ENCODE results near the gene WNK2.

DNA sequence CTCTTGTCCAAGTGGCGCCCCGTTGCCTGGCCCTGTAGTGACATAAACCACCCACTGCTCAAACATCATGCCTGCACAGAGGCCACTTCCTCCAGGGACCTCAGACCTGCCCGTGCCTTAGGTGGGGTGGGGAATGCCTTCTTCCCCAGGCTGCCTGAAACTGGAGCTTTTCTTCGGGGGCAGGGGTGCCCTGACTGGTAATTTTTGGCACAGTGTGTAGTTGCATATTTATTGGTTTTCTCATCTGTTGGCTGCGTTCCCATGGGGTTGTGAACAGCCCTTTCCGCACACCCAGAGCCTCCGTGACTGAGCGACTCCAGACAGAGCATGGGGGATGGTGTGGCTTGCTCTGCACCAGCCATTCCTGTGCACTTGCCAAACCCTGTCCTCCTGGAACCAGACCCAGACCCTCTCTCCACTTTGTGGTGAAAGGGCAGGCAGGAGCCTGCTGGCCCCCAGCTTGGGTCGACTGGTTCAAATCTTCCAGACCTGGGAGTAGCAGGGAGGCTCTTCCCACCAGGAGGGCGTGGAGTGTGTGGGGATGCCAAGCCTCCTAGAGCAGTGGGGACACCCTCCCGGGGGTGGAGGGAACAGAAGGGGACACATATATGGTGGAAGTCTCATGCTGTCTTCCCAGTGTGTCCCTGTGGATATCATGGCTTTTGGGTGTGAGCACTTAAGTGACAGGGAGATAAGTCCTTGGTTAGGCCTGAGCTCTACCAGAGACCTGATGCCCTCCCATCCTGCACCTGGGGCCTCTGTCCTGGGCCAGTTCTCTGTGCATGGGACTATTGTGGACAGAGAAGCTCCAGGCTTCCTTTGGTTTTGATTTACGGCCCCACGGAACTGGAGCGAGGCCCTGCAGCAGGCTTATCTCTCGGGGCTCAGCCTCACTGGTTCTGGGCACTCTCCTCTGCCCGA is 39.6 kb downstream of the WNK2 start:
- no peak for TF ChIP-seq POLR2AphosphoS5 (IDR thresholded peaks at IDR 0.05; ENCODE audit: borderline replicate concordance, low read depth, low read length)
- TF ChIP-seq EZH2 (IDR thresholded peaks at IDR 0.05) = no peak
- TF ChIP-seq FOXP2 (optimal IDR thresholded peaks at IDR 0.05; ENCODE audit: control extremely low read depth, extremely low read length, insufficient read depth) = no peak
